Tibial artery (tissue), 4 donors: ENCODE results near the gene SDHB.
A peak's percentile ranks its signal among the peaks of the same experiment; 100 is the strongest.

Source experiments
- DNase-seq, 2 donors: peaks; one replicate each; pipeline ENCODE4 v3.0.0-alpha.2; 2019
- H3K27ac ChIP-seq, 2 donors: fragments of 200-600 bp; sonication (generic) in 1 of 2; 1 replicate in 1 of 2; 2 replicates in 1 of 2; pipeline ENCODE4 v1.5.1; 2018 to 2019; ENCODE audit warnings: mild to moderate bottlenecking in 1 of 2
- H3K27me3 ChIP-seq, 2 donors: fragments of 200-600 bp; sonication (generic) in 1 of 2; one replicate each; pipeline versions ENCODE4 v1.5.1 to v1.6.0; 2016 to 2019
- H3K36me3 ChIP-seq, 3 donors: fragments of 200-600 bp; sonication (generic) in 2 of 3; one replicate each; pipeline ENCODE4 v1.5.1; 2016 to 2019; ENCODE audit warnings: mild to moderate bottlenecking in 2 of 3
- H3K4me1 ChIP-seq, 4 donors: fragments of 200-600 bp; sonication (generic) in 2 of 4; 1 replicate in 3 of 4; 2 replicates in 1 of 4; pipeline ENCODE4 v1.5.1; 2016 to 2019
- H3K4me3 ChIP-seq, 2 donors: fragments of 200-600 bp; sonication (generic) in 1 of 2; 1 replicate in 1 of 2; 2 replicates in 1 of 2; pipeline ENCODE4 v1.5.1; 2018 to 2019; ENCODE audit warnings: mild to moderate bottlenecking in 2 of 2
- H3K9me3 ChIP-seq, 3 donors: fragments of 200-600 bp; sonication (generic) in 1 of 3; one replicate each; pipeline ENCODE4 v1.5.1; 2016 to 2019
- CTCF ChIP-seq, 2 experiments: fragments of 200-600 bp in 1 of 2; fragments of 450-650 bp in 1 of 2; IDR thresholded peaks; one replicate each; pipeline ENCODE4 v1.5.1; 2017 to 2019; ENCODE audit warnings: antibody characterized with exemption in 2 of 2, mild to moderate bottlenecking in 1 of 2, moderate library complexity in 1 of 2
- intact Hi-C: fragments of 100-400 bp; cut with DNase I; formaldehyde crosslinking; loops from one replicate; pipeline ENCODE4 v1.15.0; 2023; ENCODE audit warnings: low total_unique reads

Gene SDHB

DNA sequence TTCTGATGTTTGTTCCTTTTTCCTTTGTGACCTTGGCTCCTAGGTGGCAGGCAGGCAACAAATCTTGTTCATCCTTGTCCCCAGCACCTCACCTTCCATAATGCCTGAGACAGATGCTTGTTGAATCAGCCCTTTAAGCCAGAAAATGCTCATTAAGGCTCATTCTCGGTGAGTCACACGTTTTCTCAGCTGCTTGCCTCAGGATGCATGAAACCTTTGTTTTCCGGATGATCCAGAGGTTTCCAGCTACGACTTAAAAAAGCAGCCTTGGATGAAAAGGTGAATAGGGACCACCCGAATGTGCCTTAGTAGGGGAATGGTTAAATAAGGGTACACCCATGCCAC, 37.5 kb downstream of the SDHB start:
- Histone ChIP-seq H3K36me3 (peaks cover 26 to 39% (median 33%) of the 10 kb centered on the region in 3 donors), H3K4me3 (no peak overlapping the region), H3K27ac (no peak overlapping the region), H3K4me1 (peaks cover 0 to 8% (median 6%) of the 10 kb centered on the region in 4 donors), H3K9me3 (no peaks in the 10 kb centered on the region), H3K27me3 (no peaks in the 10 kb centered on the region)
- intact Hi-C loops, result no loop called here
- DNase-seq, result no peak
- TF ChIP-seq CTCF (IDR thresholded peaks at IDR 0.05), result no peak

DNA sequence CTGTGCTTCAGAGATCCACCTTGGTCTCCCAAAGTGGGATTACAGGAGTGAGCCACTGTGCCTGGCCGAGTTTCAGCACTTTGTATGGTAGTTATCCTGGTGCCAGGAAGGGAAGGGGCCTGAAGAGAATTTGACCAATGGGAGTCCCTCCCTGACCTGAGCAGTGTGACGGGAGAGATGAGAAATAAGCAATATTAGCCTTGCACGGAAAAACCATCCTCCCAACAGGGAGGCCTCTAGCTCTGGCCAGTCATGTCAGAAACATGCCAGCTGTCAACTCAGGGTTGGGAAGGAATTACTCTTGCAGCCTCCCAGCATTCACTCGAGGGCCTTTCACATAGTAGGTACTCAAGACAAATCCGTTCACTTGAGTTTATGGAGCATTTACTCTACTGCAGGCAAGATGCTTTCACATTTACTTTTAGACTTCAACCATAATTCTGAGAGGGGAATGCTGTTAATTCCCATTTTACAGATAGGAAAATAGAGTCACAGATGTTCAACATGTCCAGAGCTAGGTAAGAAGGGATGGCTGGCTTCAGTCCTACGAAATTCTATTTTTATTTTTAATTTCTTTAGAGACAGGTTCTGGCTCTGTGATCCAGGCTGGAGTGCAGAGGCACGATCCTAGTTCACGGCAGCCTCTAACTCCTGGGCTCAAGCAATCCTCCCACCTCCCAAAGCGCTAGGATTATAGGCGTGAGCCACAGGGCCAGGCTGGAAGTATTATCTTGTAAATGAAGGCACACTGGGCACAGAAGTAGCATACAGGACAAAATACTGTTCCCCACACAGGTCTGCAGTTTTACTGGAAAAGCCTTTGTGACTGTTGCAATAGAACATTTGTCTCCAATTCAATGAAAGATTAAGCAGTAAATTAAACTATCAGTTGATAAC, 38.9 kb downstream of the SDHB start:
- Histone ChIP-seq H3K36me3 (peaks cover 12 to 26% (median 20%) of the 10 kb centered on the region in 3 donors), H3K4me1 (peaks cover 0 to 21% (median 17%) of the 10 kb centered on the region in 4 donors), H3K9me3 (no peaks in the 10 kb centered on the region), H3K27me3 (no peaks in the 10 kb centered on the region), H3K4me3 (no peak overlapping the region), H3K27ac (no peak overlapping the region)
- intact Hi-C loops, result no loop called here
- no peak for DNase-seq
- TF ChIP-seq CTCF (IDR thresholded peaks at IDR 0.05), result no peak

GRCh38 chr1:17013491-17014320, 40.1 kb downstream of the SDHB start:
- DNase-seq, result peak in 1 of 2 donors; percentile 42
- H3K27me3 ChIP-seq, result no peaks in the 10 kb centered on the region
- H3K9me3 ChIP-seq, result no peaks in the 10 kb centered on the region
- H3K36me3 ChIP-seq, result peaks cover 0 to 13% (median 10%) of the 10 kb centered on the region in 3 donors
- H3K4me1 ChIP-seq, result peaks cover 0 to 25% (median 18%) of the 10 kb centered on the region in 4 donors
- TF ChIP-seq CTCF (IDR thresholded peaks at IDR 0.05), result no peak
- no peak overlapping the region for H3K27ac ChIP-seq
- intact Hi-C loops, result no loop called here
- no peak overlapping the region for H3K4me3 ChIP-seq

- no peak overlapping the region for H3K4me3 ChIP-seq
- TF ChIP-seq CTCF (IDR thresholded peaks at IDR 0.05), result no peak
- H3K27ac ChIP-seq, result no peak overlapping the region
- intact Hi-C loops, result no loop called here
- no peaks in the 10 kb centered on the region for H3K9me3 ChIP-seq
- DNase-seq, result no peak
- H3K27me3 ChIP-seq, result no peaks in the 10 kb centered on the region
- H3K36me3 ChIP-seq, result peaks cover 0 to 6% (median 5%) of the 10 kb centered on the region in 3 donors
- H3K4me1 ChIP-seq, result peaks cover 0 to 25% (median 18%) of the 10 kb centered on the region in 4 donors
Observed at GRCh38 chr1:17012775-17013490, 40.9 kb downstream of the SDHB start.
